GM19468 (cell line): ENCODE data around the gene RPTOR.
"Not testable (repeated sequence)": the region's sequence is repeated elsewhere in the genome, so short reads cannot be mapped to it uniquely, and the experiment has no call there.

Experiments
- ATAC-seq: cut with Tn5 transposase; IDR thresholded peaks from one replicate; pipeline ENCODE4 v1.9.1; 2021; ENCODE audit warnings: mild to moderate bottlenecking, moderate library complexity, moderate number of reproducible peaks; ENCODE audit not compliant: unreplicated experiment; ENCODE audit errors: extremely low read depth

Gene RPTOR

DNA sequence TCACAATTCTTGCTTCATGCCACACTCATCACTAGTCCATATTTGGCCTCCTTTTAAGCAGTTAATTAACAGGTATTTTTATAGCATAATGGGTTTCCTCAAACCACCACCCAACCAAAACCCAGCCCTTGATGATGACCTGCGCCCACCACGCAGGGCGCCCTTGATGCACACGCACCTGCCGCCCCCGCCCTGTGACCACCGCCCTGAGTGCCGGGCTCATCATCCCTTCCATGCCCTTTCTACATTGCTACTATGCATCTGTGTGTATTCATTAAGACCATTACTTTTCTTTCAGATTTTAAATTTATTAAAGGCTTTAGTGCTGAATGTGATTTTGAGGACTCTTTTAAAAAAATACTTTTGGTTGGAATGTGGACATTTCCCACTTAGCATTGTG lies 242.2 kb downstream of the RPTOR start:
- ATAC-seq, result no peak

DNA sequence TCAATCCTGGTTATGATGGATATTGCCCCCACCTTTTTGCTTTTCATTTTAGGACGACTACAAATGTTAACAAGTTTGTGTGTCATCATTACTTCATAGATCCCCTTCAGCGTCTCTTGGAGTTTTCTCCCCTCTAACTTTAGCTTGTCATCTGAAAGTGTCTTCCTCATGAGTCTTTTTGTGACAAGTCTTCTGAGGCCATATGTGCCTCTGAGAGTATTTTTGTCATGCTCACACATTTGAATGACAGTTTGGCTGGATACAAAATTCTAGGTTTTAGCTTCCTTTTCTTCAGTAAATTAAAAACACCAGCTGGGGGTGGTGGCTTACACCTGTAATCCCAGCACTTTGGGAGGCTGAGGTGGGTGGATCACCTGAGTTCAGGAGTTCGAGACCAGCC lies 243.2 kb downstream of the RPTOR start:
- ATAC-seq, result no peak

DNA sequence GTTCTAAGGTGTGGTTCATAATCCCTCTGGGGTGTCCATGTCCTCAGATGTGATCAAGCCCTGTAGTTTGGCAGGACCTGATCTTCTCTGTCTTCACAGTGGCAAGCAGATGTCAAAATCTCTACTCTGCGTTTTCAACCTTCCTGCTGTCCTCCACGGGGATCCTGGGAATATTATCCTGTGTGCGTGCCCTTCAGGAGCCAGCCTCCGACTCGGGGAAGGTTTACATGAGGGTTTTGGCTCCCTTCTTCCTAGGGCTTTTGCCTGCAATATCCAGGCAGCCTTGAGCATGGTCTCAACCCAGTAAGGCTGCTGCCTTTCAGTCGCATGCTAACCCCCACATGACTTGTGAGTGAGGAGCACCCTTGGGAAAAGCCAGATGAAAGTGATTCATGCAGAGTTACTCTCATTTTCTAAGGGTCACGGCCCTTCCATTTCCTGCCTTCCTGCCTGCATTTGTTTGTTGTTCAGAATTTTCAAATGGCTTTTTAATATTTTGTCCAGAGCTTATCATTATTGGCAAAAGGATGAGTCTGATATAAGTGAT lies 244.8 kb downstream of the RPTOR start:
- ATAC-seq, result no peak

DNA sequence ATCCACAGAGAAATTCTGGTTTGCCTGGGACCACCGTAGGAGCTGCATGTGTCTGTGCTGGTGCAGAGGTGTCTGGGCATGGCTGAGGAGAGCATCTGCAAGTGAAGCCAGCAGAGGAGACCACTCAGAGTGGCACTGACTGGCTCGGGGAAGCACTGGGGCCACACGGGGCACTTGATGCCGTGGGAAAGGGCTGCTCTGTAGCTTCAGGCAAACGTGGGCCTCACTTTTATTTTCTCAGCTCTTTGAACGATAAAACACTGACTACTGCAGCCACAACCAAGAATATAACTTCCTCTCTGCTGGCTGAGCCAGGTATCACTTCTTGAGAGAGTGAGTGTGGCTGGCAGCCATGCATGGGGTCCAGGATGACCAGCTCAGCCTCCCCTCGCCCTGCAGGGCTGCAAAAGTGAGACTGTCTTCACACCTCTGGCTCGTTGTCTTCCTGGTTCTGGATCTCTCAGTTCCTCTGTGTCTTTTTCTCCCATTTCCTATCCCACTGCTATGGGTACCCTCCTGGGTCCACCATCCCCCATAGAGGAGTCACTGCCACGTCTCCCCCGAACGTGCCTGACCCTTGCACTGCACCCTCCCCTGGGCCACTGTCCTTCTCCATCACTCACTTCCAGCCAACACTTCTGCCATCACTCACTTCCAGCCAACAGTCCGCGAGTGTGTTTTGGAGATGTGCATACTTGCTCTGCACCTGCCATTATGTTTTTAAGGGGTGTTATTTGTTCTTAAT lies 245.6 kb downstream of the RPTOR start:
- ATAC-seq, result no peak

GRCh38 chr17:80790981-80791742 lies 246.5 kb downstream of the RPTOR start:
- ATAC-seq, result no peak

- no peak for ATAC-seq
Observed at GRCh38 chr17:80791758-80792284, 247.2 kb downstream of the RPTOR start.

DNA sequence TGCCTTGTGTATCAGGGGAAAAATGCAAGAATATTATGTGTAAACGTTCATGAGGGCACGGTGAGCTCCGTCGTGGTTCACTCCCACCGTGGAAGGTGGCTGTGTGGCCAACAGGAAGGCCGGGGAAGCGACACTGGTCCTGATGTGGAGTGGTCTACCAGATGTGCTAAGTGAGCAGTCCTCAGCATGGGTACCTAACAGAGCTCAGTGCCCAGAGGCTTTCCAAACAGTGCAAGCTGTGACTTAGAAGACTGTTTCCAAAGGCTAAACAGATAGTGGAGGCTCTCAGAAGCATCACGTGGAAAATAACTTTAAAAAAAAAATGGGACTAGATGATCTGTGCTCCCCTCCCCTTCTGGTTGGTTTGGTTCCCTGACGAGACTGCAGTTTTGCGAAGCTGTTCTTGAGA lies 247.7 kb downstream of the RPTOR start:
- ATAC-seq, result no peak

- ATAC-seq, result no peak
Observed at GRCh38 chr17:80793421-80793820, 248.8 kb downstream of the RPTOR start.

GRCh38 chr17:80793851-80794267 lies 249.2 kb downstream of the RPTOR start:
- ATAC-seq, result no peak

DNA sequence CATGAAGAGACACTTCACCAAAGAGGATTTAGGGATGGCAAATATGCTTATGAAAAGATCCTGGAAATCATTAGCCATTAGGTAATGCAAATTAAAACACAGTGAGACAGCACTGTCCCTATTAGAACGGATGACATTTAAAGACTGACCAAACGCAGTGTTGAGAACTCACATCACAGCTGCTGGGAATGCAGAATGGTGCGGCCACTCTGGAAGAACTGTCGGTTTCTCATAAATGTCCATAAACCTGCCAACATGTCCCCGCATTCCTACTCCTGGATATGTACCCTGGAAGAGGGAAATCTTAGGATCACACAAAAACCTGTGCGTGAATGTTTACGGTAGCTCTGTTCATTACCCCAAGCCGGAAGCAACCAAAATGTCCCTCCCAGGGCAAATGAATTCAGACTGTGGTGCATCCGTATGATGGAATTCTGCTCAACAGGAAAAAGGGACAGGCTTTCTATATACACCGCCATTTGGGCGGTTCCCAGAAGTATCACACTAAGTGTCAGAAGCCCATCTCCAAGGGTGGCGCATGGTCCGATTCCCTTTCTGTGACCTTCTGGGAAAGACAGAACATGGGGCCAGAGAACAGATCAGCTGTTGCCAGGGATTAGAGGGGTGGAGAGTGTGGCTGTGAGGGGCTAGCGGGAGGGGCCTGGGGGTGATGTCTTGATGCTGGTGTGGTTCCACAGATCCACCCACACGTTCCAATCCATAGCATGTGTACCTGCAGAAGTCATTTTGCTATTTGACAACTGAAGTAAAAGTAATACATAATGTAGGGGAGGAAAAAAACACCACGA lies 249.8 kb downstream of the RPTOR start:
- ATAC-seq, result no peak

DNA sequence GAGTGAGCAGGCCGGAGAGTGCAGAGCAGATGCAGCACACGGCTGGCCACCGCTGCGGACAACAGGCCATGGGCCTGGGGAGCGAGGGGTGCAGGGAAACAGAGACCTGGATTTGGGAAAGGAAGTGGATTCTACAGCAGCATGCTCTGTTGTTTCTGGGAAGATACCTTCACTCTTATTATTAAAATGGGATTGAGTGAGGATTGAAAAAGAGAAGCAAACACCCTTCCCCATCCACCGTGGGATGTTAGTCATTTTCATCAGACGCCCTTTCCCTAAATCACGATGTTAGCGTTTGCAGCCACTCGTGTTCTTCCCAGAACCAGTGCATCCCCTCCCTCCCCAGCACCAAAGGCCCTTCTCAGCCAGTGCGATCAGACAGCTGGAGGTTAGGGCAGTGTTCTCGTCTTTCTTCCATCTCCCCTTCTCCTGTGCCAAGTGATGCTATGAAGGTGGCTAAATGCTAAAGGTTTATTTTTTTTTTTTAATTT lies 250.5 kb downstream of the RPTOR start:
- ATAC-seq, result no peak

DNA sequence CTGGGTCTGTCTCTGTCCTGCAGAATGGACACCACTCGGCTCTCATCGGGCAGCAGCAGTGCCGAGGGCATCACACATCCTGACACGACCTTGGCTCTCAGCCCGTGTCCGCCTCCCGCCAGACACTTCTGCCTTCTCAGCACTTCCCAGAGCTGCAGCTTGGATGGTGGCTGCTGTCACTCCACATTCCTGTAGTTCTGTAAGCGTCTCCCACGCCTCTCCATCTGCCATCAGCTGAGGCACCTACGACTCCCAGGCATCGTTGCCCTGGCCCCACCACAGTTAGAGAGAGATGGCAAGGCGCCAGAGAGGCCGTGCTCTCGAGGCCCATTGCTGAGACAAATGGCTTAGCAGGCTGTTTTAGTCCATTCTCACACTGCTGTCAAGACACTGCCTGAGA lies 251.1 kb downstream of the RPTOR start:
- no peak for ATAC-seq

GRCh38 chr17:80796430-80796861 lies 251.8 kb downstream of the RPTOR start:
- ATAC-seq, result no peak

GRCh38 chr17:80797222-80797621 lies 252.6 kb downstream of the RPTOR start:
- not testable (repeated sequence) for ATAC-seq

GRCh38 chr17:80797741-80798594 lies 253.3 kb downstream of the RPTOR start:
- no peak for ATAC-seq

GRCh38 chr17:80798595-80799537 lies 254.2 kb downstream of the RPTOR start:
- no peak for ATAC-seq

- ATAC-seq, result no peak
Observed at GRCh38 chr17:80799538-80800480, 255.2 kb downstream of the RPTOR start.
